Activated CD8-positive, alpha-beta memory T cell treated with anti-CD3 and anti-CD28 coated beads for 1 hour (primary cell): Measurements from ENCODE around the gene RCAN2.

Experiments
- DNase-seq, 2 donors: peaks; one replicate each; pipeline ENCODE4 v3.0.0-alpha.2; 2020; ENCODE audit warnings: low read depth in 1 of 2; ENCODE audit errors: extremely low read depth in 1 of 2

The RCAN2 gene

GRCh38 chr6:46220352-46221221 lies 270.7 kb downstream of the RCAN2 start:
- DNase-seq, result no peak

DNA sequence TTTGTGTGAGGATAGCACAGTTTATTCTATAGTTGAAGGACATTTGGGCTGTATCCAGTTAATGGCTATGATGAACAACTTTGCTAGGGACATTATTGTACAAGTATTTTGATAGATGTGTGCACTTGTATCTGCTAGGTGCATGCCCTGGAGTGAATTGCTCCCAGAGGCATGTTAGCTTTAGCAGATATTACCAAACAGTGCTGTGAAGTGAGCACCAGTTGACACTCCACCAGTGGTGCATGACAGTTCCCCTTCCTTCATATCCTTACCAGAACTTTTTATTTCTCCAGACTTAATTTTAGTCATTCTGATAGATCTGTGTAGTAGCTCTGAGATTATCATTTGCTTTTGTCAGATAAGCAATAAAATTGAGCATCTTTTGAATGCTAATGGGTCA lies 271.6 kb downstream of the RCAN2 start:
- DNase-seq, result no peak

DNA sequence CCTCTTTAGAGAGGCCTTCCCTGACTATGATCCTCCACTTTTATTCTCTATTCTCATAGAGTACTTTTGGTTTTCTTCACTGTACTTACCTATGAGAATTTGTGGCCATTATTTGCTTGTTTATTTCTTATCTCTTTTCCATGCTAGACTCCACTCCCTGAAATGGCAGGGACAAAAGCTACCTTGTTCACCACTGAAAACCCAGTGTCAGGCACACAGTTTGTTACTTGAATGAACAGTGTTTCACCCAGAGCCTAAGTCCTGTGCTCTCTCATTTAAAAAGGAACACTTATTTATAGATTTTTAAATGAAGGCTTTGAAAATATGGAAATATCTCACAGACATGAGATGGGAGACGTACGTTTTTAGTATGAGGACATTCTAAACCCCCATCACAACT lies 272.8 kb downstream of the RCAN2 start:
- DNase-seq, result no peak

- DNase-seq, result no peak
Observed at GRCh38 chr6:46217671-46218131, 273.5 kb downstream of the RCAN2 start.

- no peak for DNase-seq
Observed at GRCh38 chr6:46216879-46217278, 274.4 kb downstream of the RCAN2 start.

- no peak for DNase-seq
Observed at GRCh38 chr6:46215777-46216176, 275.5 kb downstream of the RCAN2 start.

- DNase-seq, result no peak
Observed at GRCh38 chr6:46215213-46215612, 276.0 kb downstream of the RCAN2 start.

DNA sequence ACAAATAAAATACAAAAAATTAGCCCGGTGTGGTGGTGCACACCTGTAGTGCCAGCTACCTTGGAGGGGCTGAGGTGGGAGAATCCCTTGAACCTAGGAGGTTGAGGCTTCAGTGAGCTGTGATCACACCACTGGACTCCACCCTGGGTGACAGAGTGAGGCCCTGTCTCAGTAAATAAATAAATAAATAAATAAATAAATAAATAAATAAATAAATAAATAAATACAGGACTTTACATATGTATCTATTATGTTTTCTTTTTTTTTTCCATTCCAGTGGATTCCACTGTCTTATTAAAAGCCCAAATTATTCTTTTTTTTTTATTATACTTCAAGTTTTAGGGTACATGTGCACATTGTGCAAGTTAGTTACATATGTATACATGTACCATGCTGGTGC lies 279.3 kb downstream of the RCAN2 start:
- no peak for DNase-seq

DNA sequence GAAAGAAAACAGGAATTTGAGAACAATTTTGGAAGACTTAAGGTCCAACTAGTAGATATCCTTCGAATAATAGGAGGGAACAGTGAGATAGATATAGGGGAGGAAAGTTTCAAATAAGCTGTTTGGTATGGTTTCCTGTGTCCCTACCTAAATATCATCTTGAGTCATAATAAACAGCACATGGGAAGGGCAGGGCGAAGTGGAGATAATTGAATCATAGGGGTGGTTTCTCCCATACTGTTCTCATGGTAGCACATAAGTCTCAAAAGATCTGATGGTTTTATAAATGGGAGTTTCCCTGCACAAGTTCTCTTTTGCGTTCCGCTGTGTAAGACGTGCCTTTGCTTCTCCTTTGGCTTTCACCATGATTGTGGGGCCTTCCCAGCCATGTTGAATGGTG lies 281.0 kb downstream of the RCAN2 start:
- no peak for DNase-seq

GRCh38 chr6:46208303-46208702 lies 282.9 kb downstream of the RCAN2 start:
- no peak for DNase-seq

DNA sequence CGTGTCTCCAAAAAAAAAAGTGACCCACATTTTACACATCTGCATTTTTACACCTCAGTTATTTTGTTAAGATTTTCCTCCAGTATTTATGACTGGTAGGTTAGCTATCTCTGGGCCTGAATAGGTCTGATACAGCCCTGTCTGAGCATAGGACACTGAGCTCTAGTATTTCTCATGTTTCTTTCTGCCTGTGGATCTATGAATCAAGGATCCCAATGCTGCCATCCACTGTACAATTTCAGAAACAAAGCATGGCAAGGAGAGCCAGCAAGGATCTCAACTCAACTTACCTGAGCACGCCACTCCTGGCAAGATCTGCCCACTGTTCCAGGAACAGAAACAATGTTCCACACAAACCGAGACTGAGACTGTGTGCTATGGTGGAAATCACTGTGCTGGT lies 284.1 kb downstream of the RCAN2 start:
- no peak for DNase-seq

DNA sequence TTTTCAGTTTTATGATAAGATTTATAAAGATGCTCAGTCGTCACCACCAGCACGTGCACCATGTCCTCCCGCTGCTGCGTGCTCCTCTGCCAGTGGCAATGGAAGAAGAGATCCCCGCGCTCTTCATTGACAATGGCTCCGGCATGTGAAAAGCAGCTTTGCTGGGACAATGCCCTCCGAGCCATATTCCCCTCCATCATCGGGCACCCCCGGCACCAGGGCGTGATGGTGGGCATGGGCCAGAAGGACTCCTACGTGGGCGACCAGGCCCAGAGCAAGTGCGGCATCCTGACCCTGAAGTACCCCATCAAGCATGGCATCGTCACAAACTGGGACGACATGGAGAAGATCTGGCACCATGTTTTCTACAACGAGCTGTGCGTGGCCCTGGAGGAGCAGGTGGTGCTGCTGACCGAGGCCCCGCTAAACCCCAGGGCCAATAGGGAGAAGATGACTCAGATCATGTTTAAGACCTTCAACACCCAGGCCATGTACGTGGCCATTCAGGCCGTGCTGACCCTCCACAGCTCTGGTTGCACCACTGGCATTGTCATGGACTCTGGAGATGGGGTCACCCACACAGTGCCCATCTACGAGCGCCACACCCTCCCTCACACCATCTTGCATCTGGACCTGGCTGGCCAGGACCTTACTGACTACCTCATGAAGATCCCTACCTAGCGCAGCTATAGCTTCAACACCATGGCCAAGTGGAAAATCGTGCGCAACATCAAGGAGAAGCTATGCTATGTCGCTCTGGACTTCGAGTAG lies 286.2 kb downstream of the RCAN2 start:
- DNase-seq, result no peak

GRCh38 chr6:46203391-46204177 lies 287.7 kb downstream of the RCAN2 start:
- DNase-seq, result no peak

DNA sequence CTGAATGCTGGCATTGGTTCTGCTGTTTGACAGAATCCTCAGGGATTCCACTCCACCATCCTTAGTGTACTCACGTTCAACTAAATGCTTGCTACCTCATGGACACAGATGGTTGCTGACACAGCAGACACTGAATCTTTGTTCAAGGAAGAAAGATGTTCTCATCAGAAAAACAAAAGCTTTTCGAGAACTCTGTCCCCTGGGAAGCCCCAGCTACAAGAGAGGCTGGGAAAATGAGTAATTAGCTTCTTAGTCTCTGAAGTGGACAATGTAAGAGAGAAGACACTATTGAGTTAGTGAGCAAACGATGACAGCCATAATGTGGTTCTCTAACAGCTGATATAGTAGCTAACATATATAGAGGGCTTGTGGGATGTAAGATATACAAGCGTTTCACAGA lies 289.5 kb downstream of the RCAN2 start:
- DNase-seq, result no peak

DNA sequence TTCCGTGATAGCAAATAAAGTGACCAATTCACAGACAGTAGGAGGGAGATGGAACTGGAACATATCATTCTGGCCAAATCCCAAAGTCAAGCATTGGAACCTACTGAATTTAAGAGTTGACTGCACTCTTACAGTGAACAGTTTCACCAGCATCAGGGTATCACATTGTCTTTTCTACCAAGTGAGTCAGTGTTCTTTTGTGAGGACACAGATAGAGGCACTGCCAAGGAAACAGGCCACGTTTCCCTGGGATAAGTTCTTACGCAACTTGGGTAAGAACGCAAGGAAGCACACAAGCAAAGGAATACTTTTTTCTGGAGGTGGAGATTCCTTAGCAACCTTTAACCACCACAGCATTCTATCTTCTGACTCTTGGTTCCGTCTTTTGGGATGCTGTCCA lies 291.9 kb downstream of the RCAN2 start:
- no peak for DNase-seq

GRCh38 chr6:46191961-46192360 lies 299.3 kb downstream of the RCAN2 start:
- no peak for DNase-seq

DNA sequence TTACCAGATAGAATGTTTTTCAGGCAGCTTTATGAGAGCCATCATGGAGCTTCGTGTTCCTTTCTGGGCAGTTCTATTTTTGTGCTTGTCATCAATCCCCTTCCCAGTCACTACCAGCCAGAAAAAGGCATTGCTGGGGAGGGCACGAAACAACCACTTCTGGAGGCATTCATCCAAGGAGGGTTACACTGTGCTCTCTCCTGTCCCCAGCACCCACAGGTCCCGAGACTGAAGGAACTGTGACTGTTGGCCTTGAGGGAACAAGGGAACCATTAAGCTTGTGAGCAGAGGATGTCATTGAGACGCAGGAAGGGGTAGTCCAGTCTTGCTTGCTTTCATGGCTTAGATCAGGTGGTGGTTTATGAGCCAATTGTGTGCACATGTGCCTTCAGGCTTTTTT lies 300.4 kb downstream of the RCAN2 start:
- no peak for DNase-seq

GRCh38 chr6:46189726-46190125 lies 301.5 kb downstream of the RCAN2 start:
- DNase-seq, result no peak

DNA sequence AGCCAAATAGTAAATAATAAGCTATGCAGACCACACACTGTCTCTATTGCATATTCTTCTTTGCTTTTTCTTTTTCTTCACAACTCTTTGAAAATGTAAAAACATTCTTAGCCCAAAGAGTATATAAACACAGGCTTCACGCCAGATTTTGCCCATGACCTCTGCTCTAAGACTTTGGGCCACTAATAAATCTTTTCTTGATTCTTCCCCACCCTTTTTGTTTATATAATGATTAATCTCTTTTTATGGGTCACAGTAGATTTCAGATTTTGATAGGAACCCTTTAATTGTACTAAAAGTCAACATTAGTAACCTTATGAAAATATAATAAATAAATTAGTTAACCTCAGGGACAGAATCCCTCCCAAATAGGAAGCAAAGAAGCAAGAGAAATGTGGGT lies 304.7 kb downstream of the RCAN2 start:
- DNase-seq, result no peak

DNA sequence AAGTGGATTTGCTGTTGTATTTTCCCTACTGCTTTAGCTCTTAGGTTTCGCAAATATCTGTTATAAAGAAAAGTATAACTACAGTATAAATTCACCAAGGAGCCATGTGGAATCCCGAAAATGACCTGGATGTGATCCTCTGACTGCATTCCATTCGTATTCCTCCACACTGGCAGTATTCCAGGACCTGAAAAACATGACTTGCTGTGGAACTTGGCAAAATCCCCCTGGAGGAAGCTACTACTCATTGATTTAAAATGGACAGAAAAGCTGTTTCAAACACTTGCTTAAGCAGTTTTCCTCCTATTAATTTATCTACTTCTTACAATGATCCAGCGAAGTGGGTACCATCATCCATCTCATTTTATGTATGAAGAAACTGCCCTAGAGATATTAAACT lies 307.1 kb downstream of the RCAN2 start:
- DNase-seq, result no peak

DNA sequence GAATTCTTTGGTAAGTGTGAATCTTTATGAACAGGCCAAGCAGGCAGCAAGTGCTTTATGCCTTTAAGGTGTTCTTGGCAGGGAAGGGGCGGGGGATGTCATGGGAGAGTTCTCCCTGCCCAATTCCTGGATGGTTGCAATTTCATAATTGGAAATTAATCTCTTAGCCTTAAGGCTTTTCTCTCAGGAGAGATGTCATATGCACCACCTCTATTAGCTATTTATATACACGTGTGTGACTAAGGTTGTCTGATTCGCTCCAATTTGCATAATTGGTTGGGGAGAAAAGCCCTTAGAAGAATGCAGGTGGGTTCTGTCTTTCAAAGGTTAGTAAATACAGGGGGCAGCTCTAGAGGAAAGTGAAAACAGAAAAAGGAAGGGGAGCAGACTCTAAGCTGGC lies 315.3 kb downstream of the RCAN2 start:
- no peak for DNase-seq
